NOMO-1 (cell line): ENCODE measurements around the gene NF1.

Experiments
- DNase-seq, 2 experiments: peaks; one replicate each; lab custom pipeline; 2025; ENCODE audit not compliant: unreplicated experiment in 2 of 2; lab: John Stamatoyannopoulos, UW

Gene NF1

GRCh38 chr17:31397256-31397939, 302.6 kb downstream of the NF1 start:
- no peak for DNase-seq

GRCh38 chr17:31398381-31399311, 303.9 kb downstream of the NF1 start:
- no peak for DNase-seq

- DNase-seq: no peak
Observed at GRCh38 chr17:31400481-31400950, 305.7 kb downstream of the NF1 start.

GRCh38 chr17:31401456-31402254, 306.9 kb downstream of the NF1 start:
- DNase-seq: no peak

- DNase-seq: peak; percentile 28 to 38
Observed at GRCh38 chr17:31404028-31404949, 309.5 kb downstream of the NF1 start.

GRCh38 chr17:31405890-31406371, 311.2 kb downstream of the NF1 start:
- DNase-seq: no peak

GRCh38 chr17:31408586-31408985, 313.8 kb downstream of the NF1 start:
- no peak for DNase-seq

- no peak for DNase-seq
Observed at GRCh38 chr17:31411707-31412285, 317.0 kb downstream of the NF1 start.

- no peak for DNase-seq
Observed at GRCh38 chr17:31412511-31412910, 317.7 kb downstream of the NF1 start.

GRCh38 chr17:31413081-31413799, 318.5 kb downstream of the NF1 start:
- DNase-seq: no peak

GRCh38 chr17:31413874-31414549, 319.2 kb downstream of the NF1 start:
- no peak for DNase-seq

GRCh38 chr17:31414550-31414918, 319.8 kb downstream of the NF1 start:
- no peak for DNase-seq

- peak; percentile 79 to 91 for DNase-seq
Observed at GRCh38 chr17:31415004-31415454, 320.3 kb downstream of the NF1 start.

- no peak for DNase-seq
Observed at GRCh38 chr17:31415640-31416502, 321.1 kb downstream of the NF1 start.

GRCh38 chr17:31416503-31416923, 321.7 kb downstream of the NF1 start:
- DNase-seq: no peak

- DNase-seq: no peak
Observed at GRCh38 chr17:31417051-31417792, 322.4 kb downstream of the NF1 start.
